ENCODE data around the gene PTGER2.

GRCh38 chr14:52369305-52369801 is 55.2 kb downstream of the PTGER2 start:
- no peak for TF ChIP-seq YY1 (IDR thresholded peaks at IDR 0.05; ENCODE audit: insufficient read depth, insufficient read length)
- no peak for TF ChIP-seq SUZ12 (IDR thresholded peaks at IDR 0.05; ENCODE audit: extremely low read depth, insufficient read depth, insufficient read length)
- no peak for TF ChIP-seq ZNF274 (IDR thresholded peaks at IDR 0.05; ENCODE audit: low read depth, low read length)

Measured in NT2/D1 (cell line).